ENCODE results near the gene FXYD1. TPM values are rescaled to one million over a fixed set of nuclear protein-coding genes. Genes with fewer than 3 reads are reported as not detected.
A peak's percentile ranks its signal among the peaks of the same experiment; 100 is the strongest.

The FXYD1 gene
- total RNA-seq, 1 donor from 2014 or later, result 0.52 TPM

DNA sequence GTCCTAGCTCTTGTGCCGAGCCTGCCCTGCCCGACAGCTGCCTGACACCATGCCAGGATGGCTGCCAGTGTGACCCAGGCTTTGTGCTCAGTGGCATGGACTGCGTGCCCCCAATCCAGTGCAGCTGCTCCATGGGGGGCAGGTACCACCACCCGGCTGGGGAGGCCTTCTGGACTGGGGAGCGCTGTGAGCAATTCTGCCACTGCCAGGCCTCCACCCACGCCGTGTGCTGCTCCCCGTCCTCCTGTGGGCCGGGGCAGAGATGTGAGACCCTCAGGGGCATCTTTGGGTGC, 32.4 kb upstream of the FXYD1 start:
- no peak overlapping the region for H3K4me3 ChIP-seq (ENCODE audit: insufficient read depth, low read depth, low read length)
- no peaks in the 10 kb centered on the region for H3K4me1 ChIP-seq (ENCODE audit: insufficient read depth, low read length)
- no peaks in the 10 kb centered on the region for H3K36me3 ChIP-seq (ENCODE audit: insufficient read depth, low read length)
- no peaks in the 10 kb centered on the region for H4K20me1 ChIP-seq (ENCODE audit: insufficient read depth, low read length)
- no peaks in the 10 kb centered on the region for H3K36me3 Mint-ChIP-seq (ENCODE audit: low read depth, unreplicated experiment)
- no peak overlapping the region for H3K9ac ChIP-seq (ENCODE audit: low read length)
- no peak overlapping the region for H3K4me2 ChIP-seq (ENCODE audit: low read length)
- FAIRE-seq, result no peak
- peaks cover 5% of the 10 kb centered on the region for H3K27me3 Mint-ChIP-seq (ENCODE audit: low read depth, unreplicated experiment)
- H3K9me3 ChIP-seq (ENCODE audit: insufficient read depth, low read depth, low read length), result peaks cover 5% of the 10 kb centered on the region
- no peak overlapping the region for H3K27ac Mint-ChIP-seq (ENCODE audit: unreplicated experiment)
- TF ChIP-seq EZH2 (IDR thresholded peaks at IDR 0.05; ENCODE audit: insufficient read depth, low read length), result no peak
- TF ChIP-seq CTCF (IDR thresholded peaks at IDR 0.05; ENCODE audit: insufficient read depth, low read depth, low read length), result no peak
- H3K79me2 ChIP-seq (ENCODE audit: insufficient read depth, low read length), result no peaks in the 10 kb centered on the region
- H3K4me3 Mint-ChIP-seq (ENCODE audit: unreplicated experiment), result no peak overlapping the region
- peaks cover 7% of the 10 kb centered on the region for H3K9me3 Mint-ChIP-seq (ENCODE audit: unreplicated experiment)
- H3K27me3 ChIP-seq (ENCODE audit: insufficient read depth, low read length), result no peaks in the 10 kb centered on the region
- no peak overlapping the region for H2AFZ ChIP-seq (ENCODE audit: low read depth, low read length)
- H3K4me1 Mint-ChIP-seq (ENCODE audit: low read depth, unreplicated experiment), result no peaks in the 10 kb centered on the region
- no peak for DNase-seq (ENCODE audit: low read depth)
- no peak overlapping the region for H3K27ac ChIP-seq (ENCODE audit: low read depth, low read length)

- H3K79me2 ChIP-seq (ENCODE audit: insufficient read depth, low read length), result no peaks in the 10 kb centered on the region
- H3K36me3 Mint-ChIP-seq (ENCODE audit: low read depth, unreplicated experiment), result no peaks in the 10 kb centered on the region
- no peak overlapping the region for H3K27ac ChIP-seq (ENCODE audit: low read depth, low read length)
- H3K4me3 Mint-ChIP-seq (ENCODE audit: unreplicated experiment), result peak overlapping the region; percentile 16
- H3K4me1 Mint-ChIP-seq (ENCODE audit: low read depth, unreplicated experiment), result no peaks in the 10 kb centered on the region
- H3K9me3 Mint-ChIP-seq (ENCODE audit: unreplicated experiment), result peaks cover 7% of the 10 kb centered on the region
- H3K27me3 ChIP-seq (ENCODE audit: insufficient read depth, low read length), result no peaks in the 10 kb centered on the region
- FAIRE-seq, result no peak
- DNase-seq (ENCODE audit: low read depth), result no peak
- H3K27me3 Mint-ChIP-seq (ENCODE audit: low read depth, unreplicated experiment), result peaks cover 5% of the 10 kb centered on the region
- no peak overlapping the region for H3K4me3 ChIP-seq (ENCODE audit: insufficient read depth, low read depth, low read length)
- no peaks in the 10 kb centered on the region for H3K4me1 ChIP-seq (ENCODE audit: insufficient read depth, low read length)
- no peak overlapping the region for H3K27ac Mint-ChIP-seq (ENCODE audit: unreplicated experiment)
- H2AFZ ChIP-seq (ENCODE audit: low read depth, low read length), result no peak overlapping the region
- H3K4me2 ChIP-seq (ENCODE audit: low read length), result no peak overlapping the region
- no peak for TF ChIP-seq CTCF (IDR thresholded peaks at IDR 0.05; ENCODE audit: insufficient read depth, low read depth, low read length)
- no peak for TF ChIP-seq EZH2 (IDR thresholded peaks at IDR 0.05; ENCODE audit: insufficient read depth, low read length)
- H3K9ac ChIP-seq (ENCODE audit: low read length), result no peak overlapping the region
- peaks cover 5% of the 10 kb centered on the region for H3K9me3 ChIP-seq (ENCODE audit: insufficient read depth, low read depth, low read length)
- no peaks in the 10 kb centered on the region for H4K20me1 ChIP-seq (ENCODE audit: insufficient read depth, low read length)
- no peaks in the 10 kb centered on the region for H3K36me3 ChIP-seq (ENCODE audit: insufficient read depth, low read length)
Measured at GRCh38 chr19:35106898-35107541, 31.6 kb upstream of the FXYD1 start.

DNA sequence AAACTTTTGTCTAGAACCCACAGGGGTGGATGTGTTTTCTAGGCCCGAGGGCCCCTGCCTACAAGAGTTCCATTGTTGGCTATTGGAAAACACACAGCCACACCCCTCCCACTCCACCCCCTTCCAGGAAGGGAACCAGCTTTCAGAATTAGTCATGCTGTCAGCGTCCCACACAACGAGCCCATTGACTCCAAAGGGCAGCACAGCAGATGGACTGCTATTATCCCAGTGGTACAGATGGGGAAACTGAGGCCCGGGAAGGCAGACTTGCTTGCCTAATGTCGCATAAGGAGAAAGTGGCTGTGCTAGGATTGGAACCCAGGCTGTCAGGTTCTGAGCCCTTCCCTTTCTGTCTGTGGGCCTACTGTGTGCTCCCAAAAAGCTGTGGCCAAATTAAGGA, 31.1 kb upstream of the FXYD1 start:
- Histone ChIP-seq H3K27me3 (ENCODE audit: insufficient read depth, low read length) (no peaks in the 10 kb centered on the region), H3K9ac (ENCODE audit: low read length) (no peak overlapping the region), H4K20me1 (ENCODE audit: insufficient read depth, low read length) (no peaks in the 10 kb centered on the region), H3K79me2 (ENCODE audit: insufficient read depth, low read length) (no peaks in the 10 kb centered on the region), H3K27ac (ENCODE audit: low read depth, low read length) (no peak overlapping the region), H3K4me2 (ENCODE audit: low read length) (no peak overlapping the region), H3K4me1 (ENCODE audit: insufficient read depth, low read length) (no peaks in the 10 kb centered on the region), H3K9me3 (ENCODE audit: insufficient read depth, low read depth, low read length) (peaks cover 5% of the 10 kb centered on the region), H3K4me3 (ENCODE audit: insufficient read depth, low read depth, low read length) (no peak overlapping the region), H2AFZ (ENCODE audit: low read depth, low read length) (no peak overlapping the region), H3K36me3 (ENCODE audit: insufficient read depth, low read length) (no peaks in the 10 kb centered on the region)
- Mint-ChIP-seq H3K4me3 (ENCODE audit: unreplicated experiment) (no peak overlapping the region), H3K27ac (ENCODE audit: unreplicated experiment) (no peak overlapping the region), H3K27me3 (ENCODE audit: low read depth, unreplicated experiment) (peaks cover 5% of the 10 kb centered on the region), H3K4me1 (ENCODE audit: low read depth, unreplicated experiment) (no peaks in the 10 kb centered on the region), H3K9me3 (ENCODE audit: unreplicated experiment) (peaks cover 7% of the 10 kb centered on the region), H3K36me3 (ENCODE audit: low read depth, unreplicated experiment) (no peaks in the 10 kb centered on the region)
- TF ChIP-seq CTCF (IDR thresholded peaks at IDR 0.05; ENCODE audit: insufficient read depth, low read depth, low read length) (no peak), EZH2 (IDR thresholded peaks at IDR 0.05; ENCODE audit: insufficient read depth, low read length) (no peak)
- FAIRE-seq (no peak), DNase-seq (ENCODE audit: low read depth) (peak; percentile 26)
